GM19193 (cell line): Measurements from ENCODE around the gene ENPP5.
A peak's percentile ranks its signal among the peaks of the same experiment; 100 is the strongest.

Experiments
- POLR2A ChIP-seq: IDR thresholded peaks from 4 replicates; pipeline ENCODE4 v1.6.1; 2011; ENCODE audit not compliant: insufficient read depth, insufficient read length; ENCODE audit errors: extremely low read depth

The ENPP5 gene, protein sequence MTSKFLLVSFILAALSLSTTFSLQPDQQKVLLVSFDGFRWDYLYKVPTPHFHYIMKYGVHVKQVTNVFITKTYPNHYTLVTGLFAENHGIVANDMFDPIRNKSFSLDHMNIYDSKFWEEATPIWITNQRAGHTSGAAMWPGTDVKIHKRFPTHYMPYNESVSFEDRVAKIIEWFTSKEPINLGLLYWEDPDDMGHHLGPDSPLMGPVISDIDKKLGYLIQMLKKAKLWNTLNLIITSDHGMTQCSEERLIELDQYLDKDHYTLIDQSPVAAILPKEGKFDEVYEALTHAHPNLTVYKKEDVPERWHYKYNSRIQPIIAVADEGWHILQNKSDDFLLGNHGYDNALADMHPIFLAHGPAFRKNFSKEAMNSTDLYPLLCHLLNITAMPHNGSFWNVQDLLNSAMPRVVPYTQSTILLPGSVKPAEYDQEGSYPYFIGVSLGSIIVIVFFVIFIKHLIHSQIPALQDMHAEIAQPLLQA

DNA sequence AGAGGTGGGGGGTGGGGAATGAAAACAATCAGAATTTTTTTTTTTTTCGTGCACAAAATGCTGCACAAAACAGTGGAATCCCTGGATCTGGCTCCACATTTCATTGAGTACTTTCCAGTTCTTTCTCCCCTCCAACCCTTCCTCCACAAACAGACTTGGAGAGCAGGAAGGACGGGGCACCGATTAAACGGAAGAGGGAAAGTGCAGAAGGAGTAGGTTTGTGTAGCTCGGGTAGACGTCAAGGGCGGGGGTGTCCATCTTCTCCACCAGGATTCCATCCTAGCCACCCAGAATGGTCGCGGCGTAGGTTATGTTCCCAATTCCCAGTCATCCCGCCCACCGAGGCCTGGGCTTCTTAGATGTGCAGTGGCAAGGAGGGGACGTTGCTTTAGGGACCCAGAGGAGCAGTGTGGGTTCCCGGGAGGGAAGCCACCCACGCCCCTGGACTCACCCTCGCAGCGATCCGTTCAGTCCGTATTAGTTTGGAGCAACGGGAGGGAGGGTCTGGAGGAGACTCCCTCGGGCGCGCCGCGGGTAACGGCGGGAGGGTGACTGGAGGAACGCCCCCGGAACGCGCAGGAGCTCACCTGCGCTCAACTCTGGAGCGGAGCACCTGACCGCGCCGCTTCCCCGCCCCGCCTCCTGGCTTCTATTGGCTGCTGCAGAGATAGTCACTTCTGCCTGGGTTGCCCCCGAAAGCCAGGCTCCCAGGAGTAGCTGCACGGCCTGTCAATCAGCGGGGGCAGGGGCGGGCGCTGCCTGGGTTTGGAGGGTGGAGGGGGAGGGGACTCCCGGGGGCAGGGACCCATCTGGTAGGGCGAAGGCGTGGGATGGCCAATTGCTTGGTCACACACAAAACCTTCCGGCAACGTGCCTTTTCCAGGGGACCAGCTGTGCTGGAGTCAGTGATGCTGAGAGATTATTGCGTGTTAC lies at the start of gene ENPP5:
ENPP5 (minus strand) TSS at position 624 of the 933 bp plus-strand sequence. CDS start 2,718 bp downstream, outside the sequence.
- peak; percentile 36 for TF ChIP-seq POLR2A

DNA sequence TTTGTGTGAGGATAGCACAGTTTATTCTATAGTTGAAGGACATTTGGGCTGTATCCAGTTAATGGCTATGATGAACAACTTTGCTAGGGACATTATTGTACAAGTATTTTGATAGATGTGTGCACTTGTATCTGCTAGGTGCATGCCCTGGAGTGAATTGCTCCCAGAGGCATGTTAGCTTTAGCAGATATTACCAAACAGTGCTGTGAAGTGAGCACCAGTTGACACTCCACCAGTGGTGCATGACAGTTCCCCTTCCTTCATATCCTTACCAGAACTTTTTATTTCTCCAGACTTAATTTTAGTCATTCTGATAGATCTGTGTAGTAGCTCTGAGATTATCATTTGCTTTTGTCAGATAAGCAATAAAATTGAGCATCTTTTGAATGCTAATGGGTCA lies 48.9 kb upstream of the ENPP5 start:
- no peak for TF ChIP-seq POLR2A

DNA sequence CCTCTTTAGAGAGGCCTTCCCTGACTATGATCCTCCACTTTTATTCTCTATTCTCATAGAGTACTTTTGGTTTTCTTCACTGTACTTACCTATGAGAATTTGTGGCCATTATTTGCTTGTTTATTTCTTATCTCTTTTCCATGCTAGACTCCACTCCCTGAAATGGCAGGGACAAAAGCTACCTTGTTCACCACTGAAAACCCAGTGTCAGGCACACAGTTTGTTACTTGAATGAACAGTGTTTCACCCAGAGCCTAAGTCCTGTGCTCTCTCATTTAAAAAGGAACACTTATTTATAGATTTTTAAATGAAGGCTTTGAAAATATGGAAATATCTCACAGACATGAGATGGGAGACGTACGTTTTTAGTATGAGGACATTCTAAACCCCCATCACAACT lies 47.7 kb upstream of the ENPP5 start:
- TF ChIP-seq POLR2A = no peak

DNA sequence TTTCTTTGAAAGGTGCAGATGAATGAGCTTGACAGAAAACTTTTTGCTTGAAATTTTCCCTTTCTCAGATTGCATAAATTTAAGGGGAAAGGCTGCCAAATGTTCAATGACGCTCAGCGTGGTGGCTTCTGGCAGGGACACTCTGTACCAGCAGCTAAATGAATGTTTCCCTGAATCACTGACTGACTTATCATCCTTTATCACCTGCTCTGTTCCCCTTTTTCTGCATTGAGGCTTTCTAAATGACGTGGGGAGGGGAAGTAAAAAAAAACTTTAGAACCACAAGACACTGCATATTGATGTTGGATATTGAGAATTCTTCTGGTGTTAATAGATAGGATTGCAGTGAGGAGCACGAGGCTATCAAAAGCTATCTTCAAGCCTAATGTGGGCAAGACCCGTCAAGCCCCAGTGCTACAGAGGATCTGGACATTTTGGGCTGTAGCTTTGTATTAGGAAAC lies 46.9 kb upstream of the ENPP5 start:
- no peak for TF ChIP-seq POLR2A

DNA sequence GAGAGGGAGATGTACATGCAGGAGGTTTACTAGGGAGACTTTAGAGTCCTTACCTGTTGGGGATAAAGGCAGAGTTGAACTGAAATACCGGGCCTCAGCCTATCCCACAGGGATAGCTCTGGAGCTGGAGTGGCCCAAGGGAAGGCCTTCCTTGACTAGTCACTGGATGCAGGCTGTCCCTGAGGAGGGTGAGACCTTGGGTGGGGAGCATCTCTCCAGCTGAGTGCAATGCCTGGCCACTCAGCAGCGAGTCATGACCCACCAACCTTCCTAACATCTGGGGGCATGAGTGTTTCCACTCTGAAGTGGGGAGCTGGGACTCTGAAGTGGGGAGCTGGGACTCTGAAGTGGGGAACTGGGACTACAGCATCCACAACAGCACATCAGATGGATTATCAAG lies 46.1 kb upstream of the ENPP5 start:
- TF ChIP-seq POLR2A = no peak

DNA sequence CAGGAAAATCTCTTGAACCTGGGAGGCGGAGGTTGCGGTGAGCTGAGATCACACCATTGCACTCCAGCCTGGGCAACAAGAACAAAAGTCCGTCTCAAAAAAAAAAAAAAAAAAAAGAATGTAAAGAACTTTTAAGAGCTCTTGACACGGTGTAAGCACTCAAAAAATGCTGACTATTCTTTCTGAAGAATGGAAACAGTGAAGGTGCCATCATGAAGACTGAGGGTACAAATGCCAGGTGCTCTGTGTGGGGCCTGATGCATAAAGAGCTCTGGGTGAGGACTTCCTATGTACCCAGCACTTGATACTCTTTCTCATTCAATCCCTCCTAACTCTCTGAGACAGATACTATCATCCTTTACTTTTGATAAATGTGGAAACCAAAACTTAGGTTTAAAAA lies 45.0 kb upstream of the ENPP5 start:
- no peak for TF ChIP-seq POLR2A

DNA sequence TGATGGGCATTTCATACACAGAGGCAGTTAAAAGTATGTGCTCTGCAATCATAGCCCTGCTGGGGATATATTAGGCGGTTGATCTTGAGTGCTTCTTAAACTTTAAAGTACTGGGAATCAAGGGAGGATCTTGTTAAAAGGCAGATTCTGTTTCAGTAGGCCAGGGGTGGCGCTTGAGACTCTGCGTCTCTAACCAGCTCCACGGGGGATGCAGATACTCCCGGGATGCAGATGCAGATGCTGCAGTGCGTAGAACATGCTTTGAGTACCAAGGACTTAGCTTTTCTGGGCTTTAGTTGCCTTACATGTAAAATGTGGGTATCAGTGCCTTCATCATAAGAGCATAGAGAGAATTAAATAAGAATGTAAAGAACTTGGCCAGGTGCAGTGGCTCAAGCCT lies 44.4 kb upstream of the ENPP5 start:
- no peak for TF ChIP-seq POLR2A

DNA sequence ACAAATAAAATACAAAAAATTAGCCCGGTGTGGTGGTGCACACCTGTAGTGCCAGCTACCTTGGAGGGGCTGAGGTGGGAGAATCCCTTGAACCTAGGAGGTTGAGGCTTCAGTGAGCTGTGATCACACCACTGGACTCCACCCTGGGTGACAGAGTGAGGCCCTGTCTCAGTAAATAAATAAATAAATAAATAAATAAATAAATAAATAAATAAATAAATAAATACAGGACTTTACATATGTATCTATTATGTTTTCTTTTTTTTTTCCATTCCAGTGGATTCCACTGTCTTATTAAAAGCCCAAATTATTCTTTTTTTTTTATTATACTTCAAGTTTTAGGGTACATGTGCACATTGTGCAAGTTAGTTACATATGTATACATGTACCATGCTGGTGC lies 41.1 kb upstream of the ENPP5 start:
- no peak for TF ChIP-seq POLR2A

DNA sequence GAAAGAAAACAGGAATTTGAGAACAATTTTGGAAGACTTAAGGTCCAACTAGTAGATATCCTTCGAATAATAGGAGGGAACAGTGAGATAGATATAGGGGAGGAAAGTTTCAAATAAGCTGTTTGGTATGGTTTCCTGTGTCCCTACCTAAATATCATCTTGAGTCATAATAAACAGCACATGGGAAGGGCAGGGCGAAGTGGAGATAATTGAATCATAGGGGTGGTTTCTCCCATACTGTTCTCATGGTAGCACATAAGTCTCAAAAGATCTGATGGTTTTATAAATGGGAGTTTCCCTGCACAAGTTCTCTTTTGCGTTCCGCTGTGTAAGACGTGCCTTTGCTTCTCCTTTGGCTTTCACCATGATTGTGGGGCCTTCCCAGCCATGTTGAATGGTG lies 39.5 kb upstream of the ENPP5 start:
- TF ChIP-seq POLR2A = no peak

DNA sequence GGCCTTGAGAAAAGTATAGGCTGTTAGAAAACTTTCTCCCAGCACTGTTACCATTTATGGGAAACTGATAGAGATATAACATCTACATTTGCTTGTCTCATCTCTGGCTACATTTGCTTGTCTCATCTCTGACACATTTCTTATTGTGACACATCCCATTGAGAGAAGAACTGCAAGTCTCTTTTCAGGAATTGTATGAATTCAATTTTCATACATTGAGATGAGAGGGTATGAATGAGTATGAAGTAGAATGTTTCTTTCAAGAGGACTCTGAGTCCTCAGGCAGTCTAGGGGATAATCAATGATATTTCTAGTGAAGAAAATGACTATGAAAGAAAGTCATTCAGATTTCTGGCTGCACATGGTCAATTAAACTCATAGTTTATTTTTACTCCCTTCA lies 37.5 kb upstream of the ENPP5 start:
- TF ChIP-seq POLR2A = no peak

DNA sequence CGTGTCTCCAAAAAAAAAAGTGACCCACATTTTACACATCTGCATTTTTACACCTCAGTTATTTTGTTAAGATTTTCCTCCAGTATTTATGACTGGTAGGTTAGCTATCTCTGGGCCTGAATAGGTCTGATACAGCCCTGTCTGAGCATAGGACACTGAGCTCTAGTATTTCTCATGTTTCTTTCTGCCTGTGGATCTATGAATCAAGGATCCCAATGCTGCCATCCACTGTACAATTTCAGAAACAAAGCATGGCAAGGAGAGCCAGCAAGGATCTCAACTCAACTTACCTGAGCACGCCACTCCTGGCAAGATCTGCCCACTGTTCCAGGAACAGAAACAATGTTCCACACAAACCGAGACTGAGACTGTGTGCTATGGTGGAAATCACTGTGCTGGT lies 36.4 kb upstream of the ENPP5 start:
- no peak for TF ChIP-seq POLR2A

DNA sequence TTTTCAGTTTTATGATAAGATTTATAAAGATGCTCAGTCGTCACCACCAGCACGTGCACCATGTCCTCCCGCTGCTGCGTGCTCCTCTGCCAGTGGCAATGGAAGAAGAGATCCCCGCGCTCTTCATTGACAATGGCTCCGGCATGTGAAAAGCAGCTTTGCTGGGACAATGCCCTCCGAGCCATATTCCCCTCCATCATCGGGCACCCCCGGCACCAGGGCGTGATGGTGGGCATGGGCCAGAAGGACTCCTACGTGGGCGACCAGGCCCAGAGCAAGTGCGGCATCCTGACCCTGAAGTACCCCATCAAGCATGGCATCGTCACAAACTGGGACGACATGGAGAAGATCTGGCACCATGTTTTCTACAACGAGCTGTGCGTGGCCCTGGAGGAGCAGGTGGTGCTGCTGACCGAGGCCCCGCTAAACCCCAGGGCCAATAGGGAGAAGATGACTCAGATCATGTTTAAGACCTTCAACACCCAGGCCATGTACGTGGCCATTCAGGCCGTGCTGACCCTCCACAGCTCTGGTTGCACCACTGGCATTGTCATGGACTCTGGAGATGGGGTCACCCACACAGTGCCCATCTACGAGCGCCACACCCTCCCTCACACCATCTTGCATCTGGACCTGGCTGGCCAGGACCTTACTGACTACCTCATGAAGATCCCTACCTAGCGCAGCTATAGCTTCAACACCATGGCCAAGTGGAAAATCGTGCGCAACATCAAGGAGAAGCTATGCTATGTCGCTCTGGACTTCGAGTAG lies 34.3 kb upstream of the ENPP5 start:
- no peak for TF ChIP-seq POLR2A

DNA sequence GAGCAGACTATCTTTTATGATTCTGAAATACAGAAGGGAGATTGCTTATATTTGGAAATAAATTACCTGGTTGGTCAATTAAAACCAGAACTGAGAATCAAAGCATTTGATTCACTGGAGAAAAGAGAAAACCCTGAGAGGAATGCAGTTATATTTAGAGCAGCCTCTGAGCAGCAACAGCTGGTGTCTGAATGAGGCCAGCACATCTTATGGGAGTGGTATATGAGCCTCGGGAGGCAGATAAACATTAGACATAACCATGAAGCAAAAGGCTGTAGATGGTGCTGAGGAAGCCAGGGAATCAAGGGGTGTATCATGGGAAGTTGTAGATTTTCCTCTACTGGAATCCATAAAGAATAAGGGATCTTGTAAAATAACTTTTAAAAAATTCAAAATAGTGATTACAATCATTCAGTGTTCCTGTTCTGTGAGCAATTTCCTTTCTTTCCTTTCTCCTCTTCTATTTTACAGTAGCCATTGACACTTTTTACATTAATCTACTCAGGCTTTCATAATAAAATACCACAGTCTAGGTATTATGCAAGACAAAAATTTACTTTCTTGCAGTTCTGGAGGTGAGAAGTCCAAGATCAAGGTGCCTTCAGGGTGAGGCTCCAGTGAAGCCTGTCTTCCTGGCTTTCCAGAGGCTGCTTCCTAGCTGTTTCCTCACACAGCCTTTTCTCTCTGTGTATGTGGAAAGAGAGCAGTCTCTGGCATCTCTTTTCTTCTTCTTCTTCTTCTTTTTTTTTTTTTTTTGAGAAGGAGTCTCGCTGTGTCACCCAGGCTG lies 32.8 kb upstream of the ENPP5 start:
- TF ChIP-seq POLR2A = no peak

DNA sequence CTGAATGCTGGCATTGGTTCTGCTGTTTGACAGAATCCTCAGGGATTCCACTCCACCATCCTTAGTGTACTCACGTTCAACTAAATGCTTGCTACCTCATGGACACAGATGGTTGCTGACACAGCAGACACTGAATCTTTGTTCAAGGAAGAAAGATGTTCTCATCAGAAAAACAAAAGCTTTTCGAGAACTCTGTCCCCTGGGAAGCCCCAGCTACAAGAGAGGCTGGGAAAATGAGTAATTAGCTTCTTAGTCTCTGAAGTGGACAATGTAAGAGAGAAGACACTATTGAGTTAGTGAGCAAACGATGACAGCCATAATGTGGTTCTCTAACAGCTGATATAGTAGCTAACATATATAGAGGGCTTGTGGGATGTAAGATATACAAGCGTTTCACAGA lies 30.9 kb upstream of the ENPP5 start:
- TF ChIP-seq POLR2A = no peak

DNA sequence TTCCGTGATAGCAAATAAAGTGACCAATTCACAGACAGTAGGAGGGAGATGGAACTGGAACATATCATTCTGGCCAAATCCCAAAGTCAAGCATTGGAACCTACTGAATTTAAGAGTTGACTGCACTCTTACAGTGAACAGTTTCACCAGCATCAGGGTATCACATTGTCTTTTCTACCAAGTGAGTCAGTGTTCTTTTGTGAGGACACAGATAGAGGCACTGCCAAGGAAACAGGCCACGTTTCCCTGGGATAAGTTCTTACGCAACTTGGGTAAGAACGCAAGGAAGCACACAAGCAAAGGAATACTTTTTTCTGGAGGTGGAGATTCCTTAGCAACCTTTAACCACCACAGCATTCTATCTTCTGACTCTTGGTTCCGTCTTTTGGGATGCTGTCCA lies 28.6 kb upstream of the ENPP5 start:
- no peak for TF ChIP-seq POLR2A

DNA sequence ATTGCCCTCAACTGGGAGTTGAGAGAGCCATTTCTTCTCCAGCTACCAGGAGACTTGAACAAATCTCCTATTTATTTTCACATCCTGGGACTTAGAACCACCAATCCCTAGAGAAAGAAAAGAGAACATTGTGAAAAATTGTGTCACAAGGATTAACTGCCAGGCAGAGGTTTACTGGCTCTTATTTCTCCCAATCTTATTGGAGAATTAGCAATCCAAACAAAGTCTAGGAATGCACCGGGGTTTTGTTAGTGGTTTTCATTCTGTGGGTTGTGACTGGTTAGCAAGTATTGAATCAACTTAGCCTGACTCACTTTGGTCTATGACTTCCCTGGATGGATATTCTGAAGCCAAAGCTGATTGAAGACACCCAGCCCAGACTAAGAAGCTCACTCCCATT lies 21.2 kb upstream of the ENPP5 start:
- TF ChIP-seq POLR2A = no peak
